Muscle layer of duodenum (tissue), 2 donors: ENCODE data around the gene TMEM135.
"Not testable (repeated sequence)": the region's sequence is repeated elsewhere in the genome, so short reads cannot be mapped to it uniquely, and the experiment has no call there.

Experiments used
- H3K27ac ChIP-seq: one replicate; pipeline ENCODE4 v1.7.0; 2013; ENCODE audit warnings: mild to moderate bottlenecking, low read length
- H3K27me3 ChIP-seq: one replicate; pipeline ENCODE4 v1.7.0; 2013; ENCODE audit warnings: low read depth, mild to moderate bottlenecking, control low read depth, low read length
- H3K36me3 ChIP-seq, 2 donors: one replicate each; pipeline ENCODE4 v1.7.0; 2013; ENCODE audit warnings: low read length in 2 of 2, control low read depth in 1 of 2, mild to moderate bottlenecking in 1 of 2; ENCODE audit not compliant: insufficient read depth in 2 of 2, control insufficient read depth in 1 of 2
- H3K4me1 ChIP-seq, 2 donors: one replicate each; pipeline ENCODE4 v1.7.0; 2013; ENCODE audit warnings: low read length in 2 of 2, mild to moderate bottlenecking in 2 of 2, control low read depth in 1 of 2, moderate library complexity in 1 of 2; ENCODE audit not compliant: insufficient read depth in 2 of 2, control insufficient read depth in 1 of 2
- H3K4me3 ChIP-seq, 2 donors: one replicate each; pipeline ENCODE4 v1.7.0; 2013; ENCODE audit warnings: low read length in 2 of 2, low read depth in 1 of 2, mild to moderate bottlenecking in 1 of 2
- H3K9me3 ChIP-seq, 2 donors: one replicate each; pipeline ENCODE4 v1.7.0; 2013; ENCODE audit warnings: low read length in 2 of 2, control low read depth in 1 of 2, mild to moderate bottlenecking in 1 of 2; ENCODE audit not compliant: control insufficient read depth in 1 of 2
- donor health status: healthy.

The TMEM135 gene

DNA sequence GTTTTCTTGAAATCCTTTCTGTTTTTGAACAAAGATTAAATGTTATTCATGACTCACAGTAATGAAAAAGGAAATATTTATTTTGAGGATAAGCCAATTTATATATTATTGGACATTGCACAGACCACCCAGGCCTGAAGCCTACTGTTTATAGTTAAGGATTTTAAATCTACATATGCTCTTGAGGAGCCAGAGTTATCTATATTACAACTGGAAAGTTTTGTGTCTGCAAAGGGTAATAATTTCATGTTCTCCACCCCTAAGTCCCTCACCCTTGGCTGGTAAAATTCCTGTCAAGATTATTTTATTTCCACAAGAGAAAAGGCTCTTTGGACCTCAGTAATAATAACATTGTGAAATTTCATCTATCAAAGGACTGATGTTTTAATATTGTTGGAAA is 228.2 kb downstream of the TMEM135 start:
- no peaks in the 10 kb centered on the region for H3K27me3 ChIP-seq
- H3K36me3 ChIP-seq, result no peaks in the 10 kb centered on the region
- H3K4me1 ChIP-seq, result peaks cover 0 to 4% of the 10 kb centered on the region in 2 donors
- H3K27ac ChIP-seq, result no peak overlapping the region
- H3K4me3 ChIP-seq, result no peak overlapping the region
- no peaks in the 10 kb centered on the region for H3K9me3 ChIP-seq

DNA sequence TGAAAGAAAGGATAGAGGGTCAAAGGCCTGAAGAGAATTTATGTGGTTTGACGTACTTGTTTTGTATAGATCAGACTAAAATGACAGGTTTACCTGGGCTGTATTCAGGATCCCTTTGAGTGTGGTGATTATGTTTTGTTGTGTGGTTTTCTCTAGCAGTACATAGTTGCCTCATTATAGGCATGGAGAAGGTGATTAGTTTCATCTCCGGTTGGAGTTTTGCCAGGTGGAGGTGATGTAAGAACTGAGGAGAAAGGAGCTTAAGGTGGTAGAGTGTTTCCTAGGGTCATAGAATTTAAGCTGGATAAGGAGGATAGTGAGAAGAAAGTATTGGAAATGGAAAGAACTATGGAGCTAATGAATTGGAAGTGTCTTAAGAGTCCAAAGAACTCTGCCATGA is 229.0 kb downstream of the TMEM135 start:
- Histone ChIP-seq H3K4me3 (no peak overlapping the region), H3K27me3 (no peaks in the 10 kb centered on the region), H3K9me3 (no peaks in the 10 kb centered on the region), H3K36me3 (no peaks in the 10 kb centered on the region), H3K4me1 (peaks cover 0 to 4% of the 10 kb centered on the region in 2 donors), H3K27ac (no peak overlapping the region)

- not testable (repeated sequence) for H3K4me3 ChIP-seq, H3K4me1 ChIP-seq, H3K36me3 ChIP-seq
These were observed 234.2 kb downstream of the TMEM135 start for GRCh38 chr11:87271951-87272350.

DNA sequence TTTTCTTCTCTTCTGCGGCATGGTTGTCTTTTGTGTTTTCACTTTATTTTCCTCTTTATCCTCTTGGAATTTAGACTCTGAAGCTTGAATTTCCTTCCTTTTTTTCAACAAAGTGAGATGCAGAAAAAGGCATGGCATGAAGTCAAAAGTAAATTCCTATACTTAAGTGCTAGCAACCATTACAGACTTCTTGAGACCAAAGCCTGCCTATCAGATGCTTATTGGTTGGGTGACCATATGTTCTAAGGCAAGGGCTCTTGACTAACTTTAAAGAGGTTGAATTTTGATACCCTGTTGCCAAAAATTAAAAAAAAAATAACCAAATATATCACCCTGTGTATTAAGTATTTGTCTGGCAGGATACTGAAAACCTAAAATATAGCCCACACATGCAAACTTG is 237.4 kb downstream of the TMEM135 start:
- no peaks in the 10 kb centered on the region for H3K36me3 ChIP-seq
- no peaks in the 10 kb centered on the region for H3K27me3 ChIP-seq
- peaks cover 0 to 3% of the 10 kb centered on the region in 2 donors for H3K4me1 ChIP-seq
- H3K9me3 ChIP-seq, result no peaks in the 10 kb centered on the region
- H3K4me3 ChIP-seq, result no peak overlapping the region
- H3K27ac ChIP-seq, result no peak overlapping the region

More at GRCh38 chr11:87271951-87272350, 234.2 kb downstream of the TMEM135 start:
- H3K27me3 ChIP-seq, H3K9me3 ChIP-seq, H3K27ac ChIP-seq: not testable (repeated sequence)

DNA sequence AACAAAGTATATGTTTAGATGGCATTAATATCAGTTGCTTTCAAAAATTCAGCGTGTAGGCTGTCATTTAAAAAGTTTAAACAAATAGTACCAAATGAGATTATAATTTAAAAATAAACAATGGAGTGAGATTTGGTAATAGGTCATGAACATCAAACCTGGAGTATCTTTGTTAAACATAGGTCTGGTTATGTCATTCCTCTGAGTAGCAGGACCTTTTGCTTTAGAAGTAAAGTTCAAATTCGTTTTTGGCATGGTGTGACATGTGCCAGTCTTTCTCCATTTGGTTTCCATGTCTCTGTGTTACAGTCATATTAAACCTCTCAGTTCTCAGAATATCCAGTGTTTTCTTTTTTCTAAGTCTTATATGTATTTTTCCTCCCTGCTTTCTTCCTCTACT is 242.4 kb downstream of the TMEM135 start:
- Histone ChIP-seq H3K27me3 (no peaks in the 10 kb centered on the region), H3K36me3 (no peaks in the 10 kb centered on the region), H3K9me3 (no peaks in the 10 kb centered on the region), H3K4me3 (no peak overlapping the region), H3K27ac (no peak overlapping the region), H3K4me1 (peaks cover 0 to 8% of the 10 kb centered on the region in 2 donors)

DNA sequence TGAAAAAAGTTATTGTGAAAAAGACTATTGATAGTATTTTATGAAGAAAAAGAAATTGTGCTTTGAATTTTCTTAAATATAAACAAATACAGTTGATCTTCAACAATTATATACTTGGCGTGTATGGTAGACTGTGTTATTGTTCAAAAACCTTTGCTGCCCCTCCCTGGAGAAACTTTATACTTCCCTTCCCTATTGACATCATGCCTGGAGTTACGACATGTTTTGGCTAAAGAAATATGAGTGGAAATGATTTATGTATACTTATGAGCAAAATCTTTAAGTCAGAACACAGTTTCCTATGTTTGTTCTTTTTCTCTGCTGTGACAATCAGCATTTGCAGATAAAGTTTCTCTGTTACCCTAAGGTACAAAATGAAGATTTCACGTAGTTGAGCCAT is 243.8 kb downstream of the TMEM135 start:
- Histone ChIP-seq H3K4me1 (peaks cover 0 to 6% of the 10 kb centered on the region in 2 donors), H3K4me3 (no peak overlapping the region), H3K27ac (no peak overlapping the region), H3K9me3 (no peaks in the 10 kb centered on the region), H3K27me3 (no peaks in the 10 kb centered on the region), H3K36me3 (no peaks in the 10 kb centered on the region)

- no peak overlapping the region for H3K27ac ChIP-seq
- H3K4me1 ChIP-seq, result peaks cover 0 to 6% of the 10 kb centered on the region in 2 donors
- no peaks in the 10 kb centered on the region for H3K27me3 ChIP-seq
These were observed 246.6 kb downstream of the TMEM135 start for GRCh38 chr11:87284306-87284705.

DNA sequence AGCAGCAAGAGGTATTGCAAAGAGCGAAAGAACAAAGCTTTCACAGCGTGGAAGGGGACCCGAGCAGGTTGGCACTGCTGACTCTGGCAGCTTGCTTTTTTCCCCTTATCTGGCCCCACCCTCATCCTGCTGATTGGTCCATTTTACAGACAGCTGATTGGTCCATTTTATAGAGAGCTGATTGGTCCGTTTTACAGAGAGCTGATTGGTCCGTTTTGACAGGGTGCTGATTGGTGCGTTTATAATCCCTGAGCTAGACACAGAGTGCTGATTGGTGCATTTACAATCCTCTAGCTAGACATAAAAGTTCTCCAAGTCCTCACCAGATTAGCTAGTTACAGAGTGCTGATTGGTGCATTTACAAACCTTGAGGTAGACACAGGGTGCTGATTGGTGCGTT is 247.9 kb downstream of the TMEM135 start:
- H3K36me3 ChIP-seq, H3K4me1 ChIP-seq, H3K4me3 ChIP-seq, H3K27ac ChIP-seq, H3K9me3 ChIP-seq, H3K27me3 ChIP-seq: not testable (repeated sequence)

More at GRCh38 chr11:87284306-87284705, 246.6 kb downstream of the TMEM135 start:
- Histone ChIP-seq H3K36me3 (no peaks in the 10 kb centered on the region), H3K9me3 (no peaks in the 10 kb centered on the region), H3K4me3 (no peak overlapping the region)

DNA sequence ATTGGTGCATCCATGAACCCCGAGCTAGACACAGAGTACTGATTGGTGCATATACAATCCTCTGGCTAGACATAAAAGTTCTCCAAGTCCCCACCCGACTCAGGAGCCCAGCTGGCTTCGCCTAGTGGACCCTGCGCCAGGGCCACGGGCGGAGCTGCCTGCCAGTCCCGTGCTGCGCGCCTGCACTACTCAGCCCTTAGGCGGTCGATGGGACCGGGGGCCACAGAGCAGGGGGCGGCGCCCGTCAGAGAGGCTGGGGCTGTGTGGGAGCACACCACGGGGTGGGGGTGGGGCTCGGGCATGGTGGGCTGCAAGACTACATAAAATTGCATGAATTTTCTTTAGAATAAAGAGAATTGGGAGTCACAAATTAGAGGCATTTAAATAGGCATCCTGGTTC is 248.6 kb downstream of the TMEM135 start:
- no peak overlapping the region for H3K4me3 ChIP-seq
- H3K4me1 ChIP-seq, result peaks cover 0 to 6% of the 10 kb centered on the region in 2 donors
- H3K9me3 ChIP-seq, result no peaks in the 10 kb centered on the region
- H3K27ac ChIP-seq, result no peak overlapping the region
- no peaks in the 10 kb centered on the region for H3K36me3 ChIP-seq
- H3K27me3 ChIP-seq, result no peaks in the 10 kb centered on the region

DNA sequence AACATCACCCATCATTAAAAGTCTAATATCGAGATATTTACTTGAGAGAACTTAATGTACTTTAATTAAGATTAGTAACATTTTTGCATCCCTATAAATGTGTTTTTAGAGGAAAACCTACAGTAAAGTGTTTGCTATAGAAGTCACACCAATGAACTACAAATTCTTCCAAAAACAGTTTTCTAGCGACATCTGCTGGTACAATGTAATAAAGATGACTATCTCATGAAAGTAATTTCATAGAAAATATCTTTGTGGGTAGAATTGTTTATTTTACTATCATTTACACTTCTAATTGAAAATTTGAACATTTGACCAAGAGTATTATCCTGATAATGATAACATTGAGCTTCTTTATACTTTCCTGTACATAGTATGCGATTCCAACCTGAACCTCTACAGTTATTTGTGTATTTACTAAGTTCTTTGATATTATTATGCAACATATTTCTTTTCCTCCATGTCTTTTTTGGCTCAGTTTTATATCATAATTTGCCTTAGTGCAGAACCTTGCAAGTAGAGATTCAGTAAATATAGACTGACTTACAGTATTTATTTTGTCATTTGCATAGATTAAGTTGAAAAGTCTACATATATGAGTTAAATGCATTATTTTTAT is 252.7 kb downstream of the TMEM135 start:
- H3K27ac ChIP-seq, result no peak overlapping the region
- H3K36me3 ChIP-seq, result no peaks in the 10 kb centered on the region
- H3K27me3 ChIP-seq, result no peaks in the 10 kb centered on the region
- H3K4me3 ChIP-seq, result no peak overlapping the region
- no peaks in the 10 kb centered on the region for H3K9me3 ChIP-seq
- no peaks in the 10 kb centered on the region for H3K4me1 ChIP-seq

GRCh38 chr11:87292598-87292997 is 254.9 kb downstream of the TMEM135 start:
- Histone ChIP-seq H3K4me1 (no peaks in the 10 kb centered on the region), H3K27ac (no peak overlapping the region), H3K27me3 (no peaks in the 10 kb centered on the region), H3K36me3 (no peaks in the 10 kb centered on the region), H3K9me3 (no peaks in the 10 kb centered on the region), H3K4me3 (no peak overlapping the region)

DNA sequence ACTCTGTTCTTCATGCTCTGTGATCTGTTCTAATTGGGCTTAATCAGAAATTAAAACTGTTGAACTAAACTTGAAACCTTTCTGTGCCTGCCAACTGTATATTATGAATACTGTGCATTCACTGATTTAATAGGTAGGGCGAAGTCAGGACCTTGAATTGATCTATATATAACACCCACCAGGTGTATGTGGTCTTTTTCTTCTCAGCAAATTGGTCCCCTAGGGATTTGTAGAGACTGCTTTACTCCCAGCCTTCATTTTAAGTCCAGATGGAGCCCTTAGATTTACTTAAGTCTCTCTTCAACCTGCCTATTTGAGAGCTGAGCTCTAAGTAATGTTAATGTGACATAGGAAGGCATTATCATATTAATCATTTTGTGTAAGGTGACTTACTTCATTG is 257.5 kb downstream of the TMEM135 start:
- H3K36me3 ChIP-seq, result no peaks in the 10 kb centered on the region
- H3K27ac ChIP-seq, result no peak overlapping the region
- no peak overlapping the region for H3K4me3 ChIP-seq
- no peaks in the 10 kb centered on the region for H3K9me3 ChIP-seq
- no peaks in the 10 kb centered on the region for H3K4me1 ChIP-seq
- no peaks in the 10 kb centered on the region for H3K27me3 ChIP-seq
